Natural killer cell (primary cell): Measurements from ENCODE around the gene ADGB. TPM values are rescaled to one million over a fixed set of nuclear protein-coding genes. Genes with fewer than 3 reads are reported as not detected.

Experiments
- ATAC-seq, 3 donors: fragments of 150-1000 bp in 2 of 3; fragments of 200-7000 bp in 1 of 3; cut with Tn5 transposase; 1 replicate in 1 of 3; 2 replicates in 2 of 3; pipeline ENCODE4 v1.10.0; 2021; ENCODE audit warnings: mild to moderate bottlenecking in 2 of 3, moderate library complexity in 2 of 3
- DNase-seq, 2 donors: peaks; one replicate each; pipeline versions ENCODE4 v3.0.0 to v3.0.0-alpha.2; 2013 to 2021; ENCODE audit warnings: mixed read lengths in 1 of 2
- H3K27ac ChIP-seq: one replicate; pipeline ENCODE4 v1.5.1; 2013; ENCODE audit warnings: mild to moderate bottlenecking, low read length
- H3K27me3 ChIP-seq: one replicate; pipeline ENCODE4 v1.6.1; 2013; ENCODE audit warnings: low read length; ENCODE audit not compliant: control insufficient read depth, insufficient read depth
- H3K36me3 ChIP-seq: one replicate; pipeline ENCODE4 v1.6.1; 2013; ENCODE audit warnings: low read length; ENCODE audit not compliant: control insufficient read depth, insufficient read depth
- H3K4me1 ChIP-seq: one replicate; pipeline ENCODE4 v1.6.1; 2013; ENCODE audit warnings: low read length; ENCODE audit not compliant: control insufficient read depth, insufficient read depth
- H3K4me3 ChIP-seq: one replicate; pipeline ENCODE4 v1.5.1; 2013; ENCODE audit warnings: low read length
- H3K9me3 ChIP-seq: one replicate; pipeline ENCODE4 v1.6.1; 2013; ENCODE audit warnings: low read length; ENCODE audit not compliant: control insufficient read depth, insufficient read depth
- H3K27ac Mint-ChIP-seq, 2 donors: one replicate each; pipeline ENCODE4 v1.8.0; 2022; ENCODE audit warnings: mild to moderate bottlenecking in 2 of 2, mixed read lengths in 2 of 2, moderate library complexity in 1 of 2
- H3K27me3 Mint-ChIP-seq, 2 donors: one replicate each; pipeline ENCODE4 v1.8.0; 2022; ENCODE audit warnings: low read depth in 2 of 2, mixed read lengths in 2 of 2
- H3K36me3 Mint-ChIP-seq: one replicate; pipeline ENCODE4 v1.8.0; 2022; ENCODE audit warnings: mixed read lengths
- H3K4me1 Mint-ChIP-seq, 2 donors: one replicate each; pipeline ENCODE4 v1.8.0; 2022; ENCODE audit warnings: mixed read lengths in 2 of 2
- H3K4me3 Mint-ChIP-seq: one replicate; pipeline ENCODE4 v1.8.0; 2022; ENCODE audit warnings: mild to moderate bottlenecking, moderate library complexity, mixed read lengths
- H3K9me3 Mint-ChIP-seq, 2 donors: one replicate each; pipeline ENCODE4 v1.8.0; 2022; ENCODE audit warnings: mixed read lengths in 2 of 2
- CTCF ChIP-seq: fragments of 200-600 bp; IDR thresholded peaks from one replicate; pipeline ENCODE4 v1.8.0; 2022; ENCODE audit warnings: antibody characterized with exemption
- WGBS: methylation state at CpG from one replicate; pipeline ENCODE4 v1.1.7; 2013; ENCODE audit warnings: missing lambda C conversion rate; ENCODE audit not compliant: insufficient coverage; 5-methylcytosine and 5-hydroxymethylcytosine counted together
- intact Hi-C: fragments of 100-400 bp; cut with micrococcal nuclease; formaldehyde crosslinking; loops from one replicate; pipeline ENCODE4 v1.14.2; 2022
- total RNA-seq, 4 donors: library from RNA; stranded (reverse); fragments of 120-200 nt in 1 of 4; gene quantifications; one replicate each; pipeline versions ENCODE4 v1.2.3 to v1.2.4, GENCODE V29; 2013 to 2022

Gene ADGB
- total RNA-seq, 3 donors from 2014 or later (not counting 1 experiment from before 2014, with no cell fraction given): not detected

GRCh38 chr6:146864885-146865284 is 266.1 kb downstream of the ADGB start:
- WGBS: 76% methylated on average over 2 of the region's 2 CpGs
- Histone ChIP-seq H3K9me3 (no peaks in the 10 kb centered on the region), H3K36me3 (no peaks in the 10 kb centered on the region), H3K27me3 (no peaks in the 10 kb centered on the region), H3K4me1 (no peaks in the 10 kb centered on the region), H3K4me3 (no peak overlapping the region), H3K27ac (no peak overlapping the region)
- Mint-ChIP-seq H3K4me3 (no peak overlapping the region), H3K36me3 (no peaks in the 10 kb centered on the region), H3K9me3 (no peaks in the 10 kb centered on the region), H3K27ac (no peak overlapping the region), H3K4me1 (no peaks in the 10 kb centered on the region), H3K27me3 (peaks cover 0 to 6% of the 10 kb centered on the region in 2 donors)
- intact Hi-C loops: no loop called here
- TF ChIP-seq CTCF: no peak
- ATAC-seq (no peak), DNase-seq (no peak)

Other genes starting within 250 kb of the ADGB start
- 10 to 100 TPM in 1 of 3 donors, 1 to 10 TPM in 2; 1.5 to 12.0 (median 4.7) TPM for gene RAB32, start 55.1 kb upstream of the ADGB start, total RNA-seq